Measurements from ENCODE around the gene BTG1. TPM values are rescaled to one million over a fixed set of nuclear protein-coding genes. Genes with fewer than 3 reads are reported as not detected.

Gene BTG1
- 79.8 TPM for total RNA-seq (ENCODE audit: unreplicated experiment)
- long read RNA-seq, full-length matches to known transcripts, result 42 of 45 reads
- long read RNA-seq, partial matches to known transcripts, result 0 of 45 reads
- long read RNA-seq, other reads (novel, unspliced or antisense), result 3 of 45 reads

DNA sequence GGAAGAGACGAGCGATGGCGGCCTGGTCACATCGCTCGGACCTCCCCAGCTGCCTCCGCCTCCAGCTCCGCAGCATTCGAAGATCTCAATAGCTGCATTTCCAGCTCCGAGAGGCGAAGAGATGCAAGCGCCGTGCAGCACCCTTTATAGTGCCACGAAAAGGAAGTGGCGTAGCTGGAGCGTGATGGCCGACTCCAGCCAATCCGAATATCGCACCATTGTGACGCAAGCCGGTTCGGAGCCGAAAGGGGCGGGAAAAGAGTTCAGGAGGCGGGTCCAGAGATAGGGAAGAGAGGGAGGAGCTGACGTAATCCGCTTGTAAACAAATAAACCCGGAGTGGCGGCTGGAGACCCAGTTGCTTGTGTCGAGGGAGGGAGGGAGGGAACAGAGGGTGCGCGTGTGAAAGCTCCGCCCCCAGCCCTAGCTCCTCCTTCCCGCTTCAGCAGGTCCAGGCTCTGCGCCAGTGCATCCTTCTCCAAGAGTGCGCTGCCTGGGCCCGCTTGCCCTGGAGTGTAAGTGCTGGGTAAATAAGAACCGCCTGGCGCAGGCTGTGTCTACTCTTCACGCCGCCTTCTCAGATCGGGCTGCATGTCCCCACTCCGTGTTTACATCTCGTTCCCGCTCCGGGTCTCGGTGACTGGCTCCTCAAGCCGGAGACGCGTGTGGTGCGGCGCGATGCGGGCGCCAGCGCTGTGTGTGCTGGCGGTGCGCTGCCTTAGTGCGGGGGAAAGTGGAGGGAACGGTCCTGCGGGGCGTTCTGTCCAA lies at the start of gene BTG1:
Gene BTG1 (minus strand): TSS at position 116 of the 766 bp plus-strand sequence. CDS start 311 bp downstream, outside the sequence.
- no peaks in the 10 kb centered on the region for H3K9me3 Mint-ChIP-seq (ENCODE audit: unreplicated experiment)
- peak within 1 kb of the TSS; percentile 98 for H3K27ac Mint-ChIP-seq (ENCODE audit: unreplicated experiment)
- DNase-seq (ENCODE audit: low spot score), result peak; percentile 98
- peak within 1 kb of the TSS; percentile 99 for H3K4me3 Mint-ChIP-seq (ENCODE audit: unreplicated experiment)
- peaks cover 31% of the 10 kb centered on the region for H3K4me1 Mint-ChIP-seq (ENCODE audit: unreplicated experiment)
- H3K27me3 Mint-ChIP-seq (ENCODE audit: unreplicated experiment), result peaks cover 16% of the 10 kb centered on the region
- H3K36me3 Mint-ChIP-seq (ENCODE audit: low read depth, unreplicated experiment), result peaks cover 28% of the 10 kb centered on the region
- no peak for TF ChIP-seq CTCF (IDR thresholded peaks at IDR 0.05; ENCODE audit: unreplicated experiment)

GRCh38 chr12:92194561-92194960 lies 48.9 kb upstream of the BTG1 start:
- no peaks in the 10 kb centered on the region for H3K9me3 Mint-ChIP-seq (ENCODE audit: unreplicated experiment)
- DNase-seq (ENCODE audit: low spot score), result no peak
- H3K4me3 Mint-ChIP-seq (ENCODE audit: unreplicated experiment), result no peak overlapping the region
- no peak overlapping the region for H3K27ac Mint-ChIP-seq (ENCODE audit: unreplicated experiment)
- no peaks in the 10 kb centered on the region for H3K36me3 Mint-ChIP-seq (ENCODE audit: low read depth, unreplicated experiment)
- no peak for TF ChIP-seq CTCF (IDR thresholded peaks at IDR 0.05; ENCODE audit: unreplicated experiment)
- H3K4me1 Mint-ChIP-seq (ENCODE audit: unreplicated experiment), result no peaks in the 10 kb centered on the region
- no peaks in the 10 kb centered on the region for H3K27me3 Mint-ChIP-seq (ENCODE audit: unreplicated experiment)

DNA sequence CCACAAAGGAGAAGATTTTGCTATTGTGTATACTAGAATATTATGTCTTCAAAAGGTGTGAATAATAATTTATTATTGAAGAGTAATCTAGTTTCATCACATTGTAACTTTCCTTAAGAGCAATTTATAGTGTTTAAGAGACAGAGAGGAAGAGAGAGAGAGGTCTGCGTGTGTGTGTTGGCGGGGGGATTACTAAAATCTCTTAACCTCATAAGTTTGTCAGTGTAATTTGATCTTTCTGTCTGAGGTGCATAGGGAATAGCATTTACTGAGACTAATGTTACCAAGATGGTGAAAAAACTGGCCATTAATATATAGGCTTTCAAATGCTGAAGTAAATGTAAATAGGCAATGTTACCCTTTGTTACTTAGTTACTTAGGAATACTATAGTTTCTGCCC lies 48.2 kb upstream of the BTG1 start:
- no peak for TF ChIP-seq CTCF (IDR thresholded peaks at IDR 0.05; ENCODE audit: unreplicated experiment)
- no peaks in the 10 kb centered on the region for H3K9me3 Mint-ChIP-seq (ENCODE audit: unreplicated experiment)

DNA sequence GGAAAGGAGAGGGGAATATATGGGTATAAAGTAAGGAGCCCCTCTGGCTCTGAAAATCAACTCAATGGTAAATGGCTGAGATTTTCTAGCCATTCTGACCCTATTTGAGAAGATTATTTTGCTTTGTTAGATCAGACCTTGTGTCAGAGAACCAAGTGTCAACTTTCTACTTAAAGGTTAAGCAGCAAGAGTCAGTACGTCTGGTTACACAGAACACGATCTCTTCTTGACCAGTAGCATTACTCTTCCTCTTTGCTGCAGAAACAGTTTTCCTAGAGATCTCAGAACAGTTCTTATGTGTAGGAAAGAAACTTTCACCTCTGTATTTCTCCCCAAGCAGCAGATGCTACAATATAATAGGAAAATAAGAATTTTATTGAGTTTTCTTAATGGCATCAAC lies 47.4 kb upstream of the BTG1 start:
- TF ChIP-seq CTCF (IDR thresholded peaks at IDR 0.05; ENCODE audit: unreplicated experiment), result no peak
- no peak overlapping the region for H3K4me3 Mint-ChIP-seq (ENCODE audit: unreplicated experiment)
- H3K27ac Mint-ChIP-seq (ENCODE audit: unreplicated experiment), result no peak overlapping the region
- no peaks in the 10 kb centered on the region for H3K36me3 Mint-ChIP-seq (ENCODE audit: low read depth, unreplicated experiment)
- H3K4me1 Mint-ChIP-seq (ENCODE audit: unreplicated experiment), result no peaks in the 10 kb centered on the region
- H3K9me3 Mint-ChIP-seq (ENCODE audit: unreplicated experiment), result no peaks in the 10 kb centered on the region
- H3K27me3 Mint-ChIP-seq (ENCODE audit: unreplicated experiment), result no peaks in the 10 kb centered on the region
- DNase-seq (ENCODE audit: low spot score), result no peak

More for the DNA sequence above, 48.2 kb upstream of the BTG1 start:
- no peak for DNase-seq (ENCODE audit: low spot score)
- Mint-ChIP-seq H3K27ac (ENCODE audit: unreplicated experiment) (no peak overlapping the region), H3K27me3 (ENCODE audit: unreplicated experiment) (no peaks in the 10 kb centered on the region), H3K4me3 (ENCODE audit: unreplicated experiment) (no peak overlapping the region), H3K4me1 (ENCODE audit: unreplicated experiment) (no peaks in the 10 kb centered on the region), H3K36me3 (ENCODE audit: low read depth, unreplicated experiment) (no peaks in the 10 kb centered on the region)

- no peak overlapping the region for H3K4me3 Mint-ChIP-seq (ENCODE audit: unreplicated experiment)
Measured at GRCh38 chr12:92192360-92192759, 46.7 kb upstream of the BTG1 start.

More at GRCh38 chr12:92192360-92192759, 46.7 kb upstream of the BTG1 start:
- Mint-ChIP-seq H3K36me3 (ENCODE audit: low read depth, unreplicated experiment) (no peaks in the 10 kb centered on the region), H3K4me1 (ENCODE audit: unreplicated experiment) (no peaks in the 10 kb centered on the region), H3K9me3 (ENCODE audit: unreplicated experiment) (no peaks in the 10 kb centered on the region), H3K27me3 (ENCODE audit: unreplicated experiment) (no peaks in the 10 kb centered on the region), H3K27ac (ENCODE audit: unreplicated experiment) (no peak overlapping the region)
- no peak for TF ChIP-seq CTCF (IDR thresholded peaks at IDR 0.05; ENCODE audit: unreplicated experiment)
- no peak for DNase-seq (ENCODE audit: low spot score)
